Keratinocyte (primary cell): ENCODE results near the gene PIP4K2A. TPM values are rescaled to one million over a fixed set of nuclear protein-coding genes. Genes with fewer than 3 reads are reported as not detected.

Experiments
- DNase-seq: peaks from one replicate; pipeline ENCODE4 v3.0.0-alpha.2; 2011; ENCODE audit warnings: low read depth, missing footprints, low spot score
- FAIRE-seq: peaks from 2 replicates; lab custom pipeline; 2011; peaks lifted over from hg19 to GRCh38; lab: Jason Lieb, UNC
- H2AFZ ChIP-seq: 2 replicates; pipeline ENCODE4 v1.6.0; 2012; ENCODE audit warnings: low read length, control low read depth, inconsistent platforms; ENCODE audit not compliant: control insufficient read depth
- H3K27ac ChIP-seq: 2 replicates; pipeline ENCODE4 v1.5.1; 2011; ENCODE audit warnings: low read length; ENCODE audit not compliant: control insufficient read depth, insufficient read depth
- H3K27me3 ChIP-seq: 3 replicates; pipeline ENCODE4 v1.6.0; 2011; ENCODE audit warnings: low read length; ENCODE audit not compliant: control insufficient read depth, insufficient read depth; ENCODE audit errors: extremely low read depth
- H3K36me3 ChIP-seq, 2 experiments: 2 replicates in 1 of 2; 3 replicates in 1 of 2; pipeline ENCODE4 v1.5.1; 2011; ENCODE audit warnings: low read length in 2 of 2, mild to moderate bottlenecking in 1 of 2; ENCODE audit not compliant: control insufficient read depth in 2 of 2, insufficient read depth in 2 of 2; ENCODE audit errors: extremely low read depth in 1 of 2
- H3K4me1 ChIP-seq: 3 replicates; pipeline ENCODE4 v1.5.1; 2011; ENCODE audit warnings: low read length; ENCODE audit not compliant: control insufficient read depth, insufficient read depth; ENCODE audit errors: extremely low read depth
- H3K4me2 ChIP-seq: 3 replicates; pipeline ENCODE4 v1.6.0; 2011; ENCODE audit warnings: low read depth, low read length; ENCODE audit not compliant: control insufficient read depth, insufficient read depth; ENCODE audit errors: extremely low read depth
- H3K4me3 ChIP-seq, 3 experiments: fragments of 200-600 bp in 1 of 3; sonication (generic) in 1 of 3; 2 replicates in 2 of 3; 3 replicates in 1 of 3; pipeline ENCODE4 v1.5.1; 2011 to 2016; ENCODE audit warnings: low read length in 3 of 3, mild to moderate bottlenecking in 3 of 3, control low read depth in 2 of 3, inconsistent platforms in 1 of 3, low read depth in 1 of 3, mixed read lengths in 1 of 3, mixed run types in 1 of 3, moderate library complexity in 1 of 3; ENCODE audit not compliant: control insufficient read depth in 2 of 3, insufficient read depth in 2 of 3; ENCODE audit errors: extremely low read depth in 1 of 3
- H3K79me2 ChIP-seq: 2 replicates; pipeline ENCODE4 v1.6.0; 2012; ENCODE audit warnings: low read length; ENCODE audit not compliant: control insufficient read depth, insufficient read depth
- H3K9ac ChIP-seq: 3 replicates; pipeline ENCODE4 v1.6.0; 2011; ENCODE audit warnings: low read length; ENCODE audit not compliant: control insufficient read depth, insufficient read depth; ENCODE audit errors: extremely low read depth
- H3K9me1 ChIP-seq: 3 replicates; pipeline ENCODE4 v1.6.0; 2011; ENCODE audit warnings: low read length; ENCODE audit not compliant: control insufficient read depth, insufficient read depth; ENCODE audit errors: extremely low read depth
- H3K9me3 ChIP-seq: 2 replicates; pipeline ENCODE4 v1.5.1; 2012; ENCODE audit warnings: low read depth, low read length; ENCODE audit not compliant: control insufficient read depth
- H4K20me1 ChIP-seq: 3 replicates; pipeline ENCODE4 v1.6.0; 2011; ENCODE audit warnings: low read length; ENCODE audit not compliant: control insufficient read depth, insufficient read depth; ENCODE audit errors: extremely low read depth
- CTCF ChIP-seq, 3 experiments: IDR thresholded peaks in 1 of 3; conservative IDR thresholded peaks in 1 of 3; optimal IDR thresholded peaks in 1 of 3; 2 replicates in 2 of 3; 3 replicates in 1 of 3; pipeline versions ENCODE3 to v1.5.1; 2011; ENCODE audit warnings: low read length in 3 of 3, mild to moderate bottlenecking in 3 of 3, moderate library complexity in 2 of 3, control low read depth in 1 of 3, inconsistent platforms in 1 of 3; ENCODE audit not compliant: insufficient read depth in 2 of 3; ENCODE audit errors: extremely low read depth in 1 of 3
- EZH2 ChIP-seq: IDR thresholded peaks from one replicate; pipeline ENCODE4 v1.6.1; 2012; ENCODE audit warnings: inconsistent platforms, mild to moderate bottlenecking, low read length, moderate library complexity
- dilution Hi-C: fragments of 300-500 bp; cut with MboI; formaldehyde crosslinking; loops from one replicate; pipeline ENCODE4 v1.7.0; 2020; ENCODE audit warnings: low sequenced_read_pairs; ENCODE audit not compliant: extremely low pct_ligation_motif_present
- polyA plus RNA-seq, 5 experiments: library from polyadenylated mRNA; depleted of rRNA in 3 of 5; stranded (reverse) in 3 of 5; stranded (forward) in 1 of 5; unstranded in 1 of 5; fragments of >200 nt; gene quantifications; 1 replicate in 1 of 5; 2 replicates in 3 of 5; 3 replicates in 1 of 5; pipeline versions ENCODE4 v1.2.1 to v1.2.3, GENCODE V29; 2011 to 2012; ENCODE audit warnings: missing spikeins in 2 of 5, low read depth in 1 of 5, low replicate concordance in 1 of 5

PIP4K2A gene
- polyA plus RNA-seq, 1 donor (not counting 4 experiments of a cell fraction or from before 2014, with no cell fraction given): 15.5 TPM

GRCh38 chr10:22674573-22674930 is 39.8 kb downstream of the PIP4K2A start:
- DNase-seq: no peak
- H3K9me1 ChIP-seq: no peaks in the 10 kb centered on the region
- H3K4me1 ChIP-seq: no peaks in the 10 kb centered on the region
- H3K4me2 ChIP-seq: no peak overlapping the region
- H3K27ac ChIP-seq: no peak overlapping the region
- H3K4me3 ChIP-seq: no peak overlapping the region
- TF ChIP-seq EZH2 (no peak), CTCF (optimal IDR thresholded peaks at IDR 0.05 in 1 of 3, IDR thresholded peaks at IDR 0.05 in 1 of 3, conservative IDR thresholded peaks at IDR 0.05 in 1 of 3; ENCODE audit: extremely low read depth in 1 of 3, insufficient read depth in 2 of 3, low read length in 3 of 3) (no peak)
- no peak overlapping the region for H3K9ac ChIP-seq
- no peak overlapping the region for H2AFZ ChIP-seq
- no peaks in the 10 kb centered on the region for H3K36me3 ChIP-seq
- no peaks in the 10 kb centered on the region for H4K20me1 ChIP-seq
- dilution Hi-C loops: no loop called here
- no peaks in the 10 kb centered on the region for H3K9me3 ChIP-seq
- H3K79me2 ChIP-seq: peaks cover 26% of the 10 kb centered on the region
- no peak for FAIRE-seq
- H3K27me3 ChIP-seq: no peaks in the 10 kb centered on the region

- peaks cover 28% of the 10 kb centered on the region for H3K79me2 ChIP-seq
- H3K4me3 ChIP-seq: no peak overlapping the region
Observed at GRCh38 chr10:22673785-22674572, 40.4 kb downstream of the PIP4K2A start.

More at GRCh38 chr10:22673785-22674572, 40.4 kb downstream of the PIP4K2A start:
- Histone ChIP-seq H3K4me1 (no peaks in the 10 kb centered on the region), H3K27me3 (no peaks in the 10 kb centered on the region), H2AFZ (no peak overlapping the region), H4K20me1 (no peaks in the 10 kb centered on the region), H3K36me3 (no peaks in the 10 kb centered on the region), H3K9me1 (no peaks in the 10 kb centered on the region), H3K9ac (no peak overlapping the region), H3K4me2 (no peak overlapping the region), H3K27ac (no peak overlapping the region), H3K9me3 (no peaks in the 10 kb centered on the region)
- TF ChIP-seq EZH2 (no peak), CTCF (optimal IDR thresholded peaks at IDR 0.05 in 1 of 3, IDR thresholded peaks at IDR 0.05 in 1 of 3, conservative IDR thresholded peaks at IDR 0.05 in 1 of 3; ENCODE audit: extremely low read depth in 1 of 3, insufficient read depth in 2 of 3, low read length in 3 of 3) (no peak)
- FAIRE-seq: no peak
- dilution Hi-C loops: no loop called here
- DNase-seq: no peak
